LHCN-M2 (cell line): ENCODE measurements around the gene CCL25. TPM values are rescaled to one million over a fixed set of nuclear protein-coding genes. Genes with fewer than 3 reads are reported as not detected.
"Not testable (repeated sequence)": the region's sequence is repeated elsewhere in the genome, so short reads cannot be mapped to it uniquely, and the experiment has no call there.

Source experiments
- DNase-seq: peaks from one replicate; pipeline ENCODE4 v3.0.0-alpha.2; 2012; ENCODE audit warnings: low read depth
- polyA plus RNA-seq: library from polyadenylated mRNA; unstranded; fragments of >200 nt; gene quantifications from one replicate; pipeline ENCODE4 v1.2.1, GENCODE V29; 2012; ENCODE audit warnings: missing spikeins
- total RNA-seq: library from RNA; depleted of rRNA; stranded (reverse); fragments of >200 nt; gene quantifications from 2 replicates; pipeline ENCODE4 v1.2.3, GENCODE V29; 2014; rRNA removed

The CCL25 gene
- total RNA-seq = not detected in 2 replicates
- not detected for polyA plus RNA-seq

DNA sequence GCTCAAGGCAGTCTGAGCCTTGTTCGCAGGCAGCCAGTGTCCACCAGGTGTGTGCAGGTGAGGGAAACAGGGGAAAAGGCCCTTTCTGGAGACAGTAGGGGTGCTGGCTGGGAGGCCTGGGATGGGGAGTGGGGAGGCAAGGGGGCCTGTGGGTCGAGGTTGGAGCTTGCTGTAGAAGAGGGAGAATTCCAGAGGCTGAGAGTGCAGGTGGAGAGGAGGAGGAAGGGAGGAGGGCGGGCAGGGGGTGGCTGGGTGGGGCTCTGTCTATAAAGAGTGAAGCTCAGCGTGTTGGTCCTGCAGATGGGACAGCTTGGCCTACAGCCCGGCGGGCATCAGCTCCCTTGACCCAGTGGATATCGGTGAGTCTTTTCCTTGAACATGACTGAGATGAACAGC lies at the start of gene CCL25:
CCL25 (plus strand) TSS at position 297 of the 396 bp plus-strand sequence. CDS start 290 bp downstream, outside the sequence.
- no peak for DNase-seq

- DNase-seq = no peak
These were observed 48.6 kb upstream of the CCL25 start for GRCh38 chr19:8004001-8004400.

GRCh38 chr19:8004723-8005513 lies 47.6 kb upstream of the CCL25 start:
- peak; percentile 34 for DNase-seq

DNA sequence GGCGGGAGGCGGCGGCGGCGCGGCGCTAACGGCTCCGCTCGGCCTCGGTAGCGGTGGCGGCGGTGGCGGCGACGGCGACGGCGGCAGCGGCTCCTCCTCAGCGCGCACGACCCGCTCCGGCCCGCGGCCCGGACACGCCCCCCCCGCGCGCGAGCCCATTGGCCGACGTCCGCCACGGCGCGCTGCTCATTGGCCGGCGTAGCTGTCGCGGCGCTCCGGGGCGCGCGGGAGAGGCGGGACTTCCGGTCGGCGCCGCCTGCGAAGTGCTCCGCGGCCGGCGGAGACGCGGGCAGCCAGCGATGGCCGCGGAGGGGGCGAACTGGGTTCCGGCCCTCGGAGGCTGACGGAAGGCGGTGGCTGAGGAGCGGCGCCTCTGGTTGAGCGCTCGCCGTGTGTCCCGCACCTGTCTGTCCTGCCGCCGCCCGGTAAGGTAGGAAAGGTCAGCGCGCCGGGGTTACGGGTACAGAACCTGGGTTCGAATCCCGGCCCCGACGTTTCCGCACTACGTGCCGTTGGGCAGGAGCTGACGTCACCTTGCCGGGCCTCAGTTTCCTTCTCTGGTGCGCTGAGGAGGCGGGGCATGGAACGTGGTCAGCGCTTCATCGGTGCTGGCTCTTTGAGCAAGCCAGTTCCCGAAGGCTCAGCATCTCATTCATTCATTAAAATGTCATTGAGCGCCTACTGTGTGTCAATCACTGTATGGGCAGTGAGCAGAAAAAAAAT lies 46.9 kb upstream of the CCL25 start, which contains the start of gene ELAVL1:
ELAVL1 (minus strand) TSS at position 108 of the 723 bp plus-strand sequence. CDS start 13,826 bp downstream, outside the sequence.
- peak; percentile 85 for DNase-seq

DNA sequence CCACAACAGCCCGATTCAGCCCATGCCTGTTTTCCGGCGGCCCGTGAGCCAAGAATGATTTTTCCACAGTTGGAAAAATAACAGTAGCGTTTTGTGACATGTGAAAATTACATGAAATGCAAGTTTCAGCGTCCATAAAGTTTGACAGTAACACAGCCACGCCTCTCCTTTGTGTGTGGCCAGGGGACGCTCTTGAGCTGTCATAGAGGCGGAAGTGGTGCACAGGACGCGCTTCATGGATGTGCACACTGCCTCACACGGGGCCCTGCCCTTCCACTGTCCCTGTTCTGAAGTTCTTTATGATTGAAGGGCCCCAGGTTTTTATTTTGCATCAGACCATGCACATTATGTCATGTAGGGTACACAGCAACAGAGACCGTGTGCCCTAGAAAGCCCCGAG lies 34.8 kb upstream of the CCL25 start:
- DNase-seq = no peak

GRCh38 chr19:8020681-8021080 lies 31.9 kb upstream of the CCL25 start:
- no peak for DNase-seq

- DNase-seq = no peak
These were observed 31.2 kb upstream of the CCL25 start for GRCh38 chr19:8021374-8021773.

GRCh38 chr19:8022275-8022674 lies 30.3 kb upstream of the CCL25 start:
- no peak for DNase-seq

DNA sequence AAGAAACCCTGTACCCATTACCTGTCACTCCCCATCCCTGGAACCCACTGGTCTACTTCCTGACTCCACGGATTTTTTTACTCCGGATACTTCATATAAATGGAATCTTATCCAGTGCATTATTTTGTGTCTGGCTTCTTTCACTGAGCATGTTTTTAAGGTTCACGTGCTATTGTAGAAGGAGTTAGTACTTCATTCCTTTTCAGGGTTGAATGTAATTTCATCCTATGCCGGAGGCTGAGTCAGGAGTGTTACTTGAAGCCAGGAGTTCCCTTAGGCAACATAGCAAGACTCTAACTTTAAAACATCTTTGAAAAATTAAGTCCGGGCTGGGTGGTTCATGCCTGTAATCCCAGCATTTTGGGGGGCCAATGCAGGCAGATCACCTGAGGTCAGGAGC lies 29.2 kb upstream of the CCL25 start:
- DNase-seq = no peak

DNA sequence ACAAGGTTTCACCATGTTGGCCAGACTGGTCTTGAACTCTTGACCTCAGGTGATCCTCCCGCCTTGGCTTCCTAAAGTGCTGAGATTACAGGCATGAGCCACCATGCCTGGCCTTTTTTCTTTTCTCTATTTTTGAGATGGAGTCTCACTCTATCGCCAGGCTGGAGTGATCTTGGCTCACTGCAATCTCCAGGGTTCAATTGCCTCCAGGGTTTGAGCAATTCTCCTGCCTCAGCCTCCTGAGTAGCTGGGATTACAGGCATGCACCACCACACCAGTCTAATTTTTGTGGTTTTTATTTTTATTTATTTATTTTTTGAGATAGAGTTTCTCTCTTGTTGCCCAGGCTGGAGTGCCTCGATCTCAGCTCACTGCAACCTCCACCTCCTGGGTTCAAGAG lies 28.3 kb upstream of the CCL25 start:
- DNase-seq = not testable (repeated sequence)

- no peak for DNase-seq
These were observed 27.2 kb upstream of the CCL25 start for GRCh38 chr19:8025316-8025715.

DNA sequence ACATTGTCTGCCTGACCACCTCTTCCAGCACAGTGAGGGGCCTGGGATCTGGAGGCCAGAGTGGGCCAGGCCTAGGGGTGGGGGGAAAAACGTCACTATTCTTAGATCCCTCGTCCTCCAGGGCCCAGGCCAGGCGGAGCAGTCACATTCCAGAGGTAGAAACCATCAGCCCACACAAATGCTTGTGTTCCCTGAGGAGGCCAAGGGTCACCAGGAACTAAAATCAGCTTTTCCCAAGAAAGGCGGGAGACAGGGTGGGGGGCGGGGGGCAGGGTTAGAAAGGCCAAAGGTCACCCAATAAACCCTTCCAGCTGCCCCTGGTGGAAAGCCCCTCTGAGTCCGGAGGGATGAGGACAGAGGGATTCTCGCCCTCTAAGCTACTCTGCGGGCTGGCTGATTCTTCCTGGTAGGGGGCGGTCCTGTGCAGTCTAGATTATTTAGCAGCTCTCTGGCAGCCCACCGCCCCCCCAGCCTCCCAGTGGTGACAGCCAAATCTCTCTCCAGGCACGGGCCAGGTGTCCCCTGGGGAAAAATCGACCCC lies 23.5 kb upstream of the CCL25 start:
- DNase-seq = peak; percentile 28

DNA sequence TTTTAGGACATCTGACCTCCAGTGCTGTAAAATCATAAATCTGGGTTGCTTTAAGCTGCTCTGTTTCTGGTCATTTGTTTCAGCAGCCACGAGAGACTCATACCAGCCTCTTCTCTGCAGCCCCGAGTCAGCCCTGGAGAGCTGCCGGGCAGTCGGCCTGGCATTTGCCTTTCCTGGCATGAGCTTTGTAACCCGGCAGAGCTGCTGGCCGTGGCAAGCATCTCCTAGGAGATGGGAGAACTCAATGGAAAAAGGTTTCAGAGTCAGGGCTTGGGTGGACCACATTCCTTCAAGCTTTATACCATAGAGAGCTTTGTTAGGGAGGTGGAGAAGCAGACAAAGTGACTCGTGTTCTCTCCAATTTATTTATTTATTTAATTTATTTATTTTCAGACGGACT lies 21.6 kb upstream of the CCL25 start:
- DNase-seq = no peak

DNA sequence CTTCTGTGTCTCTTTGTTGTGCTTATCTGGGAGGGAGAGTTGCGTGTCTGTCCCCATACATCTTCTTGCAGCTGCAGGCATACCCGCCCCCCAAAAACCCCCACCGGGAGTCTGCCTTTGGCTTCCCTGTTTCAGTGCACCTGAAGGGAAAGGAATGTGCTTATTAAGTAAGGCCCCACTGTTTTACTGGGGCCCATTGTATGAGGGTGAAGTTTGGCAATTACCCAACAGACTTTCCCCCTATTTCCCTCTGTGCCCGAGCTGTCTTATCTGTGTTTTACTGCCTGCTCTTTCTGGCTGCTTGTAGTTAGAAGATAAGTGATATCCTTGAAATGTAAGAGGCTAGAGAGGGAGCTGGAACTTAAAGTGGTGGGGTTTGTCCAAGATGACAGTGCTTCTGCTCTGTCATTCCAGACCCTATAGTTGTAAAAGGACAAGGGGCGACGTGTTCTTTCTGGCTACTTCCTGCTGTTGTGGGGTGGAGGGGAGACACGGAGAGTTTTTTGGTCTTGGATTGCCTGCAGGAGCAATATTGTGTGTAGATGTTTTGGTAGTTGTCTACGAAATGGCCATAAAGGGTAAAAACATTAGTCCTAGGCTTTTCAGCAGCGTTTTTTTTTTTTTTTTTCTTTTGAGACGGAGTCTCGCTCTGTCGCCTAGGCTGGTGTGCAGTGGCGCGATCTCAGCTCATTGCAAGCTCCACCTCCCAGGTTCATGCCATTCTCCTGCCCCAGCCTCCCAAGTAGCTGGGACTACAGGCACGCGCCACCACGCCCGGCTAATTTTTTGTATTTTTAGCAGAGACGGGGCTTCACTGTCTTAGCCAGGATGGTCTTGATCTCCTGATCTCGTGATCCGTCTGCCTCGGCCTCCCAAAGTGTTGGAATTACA lies 19.0 kb upstream of the CCL25 start:
- DNase-seq = not testable (repeated sequence)

DNA sequence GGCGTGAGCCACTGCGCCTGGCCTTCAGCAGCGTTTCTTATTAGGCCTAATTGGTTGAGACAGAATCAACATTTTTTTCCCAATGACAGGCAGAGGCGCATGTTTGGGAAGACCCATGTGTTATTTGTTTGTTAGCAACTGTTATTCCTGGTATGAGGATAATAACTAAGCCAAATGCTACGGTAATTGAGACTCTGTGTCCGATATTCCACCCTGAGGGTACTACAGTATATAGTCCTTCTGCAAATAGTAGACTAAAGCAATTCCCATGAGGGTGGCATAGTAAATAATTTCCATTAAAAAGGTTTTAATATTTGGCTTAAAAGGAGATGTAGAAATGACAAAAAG lies 18.4 kb upstream of the CCL25 start:
- no peak for DNase-seq

DNA sequence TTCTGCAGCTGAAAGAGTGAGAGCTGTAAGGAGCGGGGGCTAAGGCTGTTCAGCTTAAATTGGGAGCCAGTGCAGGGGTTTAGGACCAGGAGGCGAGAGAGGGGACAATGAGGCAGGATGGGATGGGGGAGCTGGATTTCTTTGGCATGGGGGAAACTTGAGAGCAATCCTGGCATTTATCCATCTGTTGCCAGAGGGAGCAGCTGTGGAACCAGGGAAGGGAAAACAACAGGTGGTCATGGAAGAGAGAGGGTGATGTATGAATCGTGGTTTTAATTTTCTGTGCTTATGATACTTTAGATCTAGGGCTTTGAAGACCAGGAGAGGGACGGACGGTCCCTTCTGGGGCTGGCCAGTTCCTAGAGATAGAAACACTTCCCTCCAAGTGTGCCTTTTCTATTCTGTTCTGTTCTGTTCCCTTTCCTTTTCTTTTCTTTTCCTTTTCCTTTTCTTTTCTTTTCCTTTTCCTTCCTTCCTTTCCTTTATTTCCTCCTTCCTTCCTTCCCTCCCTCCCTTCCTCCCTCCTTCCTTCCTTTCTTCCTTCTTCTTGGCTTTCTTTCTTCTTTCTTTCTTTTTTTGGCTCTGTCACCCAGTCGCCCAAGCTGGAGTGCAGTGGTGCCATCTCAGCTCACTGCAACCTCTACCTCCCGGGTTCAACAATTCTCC lies 16.0 kb upstream of the CCL25 start:
- DNase-seq = peak; percentile 92

DNA sequence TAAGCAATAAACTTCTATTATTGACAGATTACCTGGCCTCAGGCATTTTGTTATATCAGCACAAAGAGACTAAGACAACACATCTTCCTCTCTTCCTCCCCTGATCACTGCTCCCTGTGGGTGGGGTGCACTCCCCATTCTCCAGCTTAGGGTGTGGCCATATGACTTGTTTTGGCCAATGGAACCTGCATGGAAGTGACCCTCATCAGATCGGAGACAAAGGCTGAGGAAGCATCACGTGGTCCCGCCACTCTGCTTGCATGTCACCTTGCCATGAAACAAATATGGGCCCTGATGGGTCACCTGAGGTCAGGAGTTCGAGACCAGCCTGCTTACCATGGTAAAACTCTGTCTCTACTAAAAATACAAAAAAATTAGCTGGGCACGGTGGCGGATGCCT lies 13.7 kb upstream of the CCL25 start:
- no peak for DNase-seq

DNA sequence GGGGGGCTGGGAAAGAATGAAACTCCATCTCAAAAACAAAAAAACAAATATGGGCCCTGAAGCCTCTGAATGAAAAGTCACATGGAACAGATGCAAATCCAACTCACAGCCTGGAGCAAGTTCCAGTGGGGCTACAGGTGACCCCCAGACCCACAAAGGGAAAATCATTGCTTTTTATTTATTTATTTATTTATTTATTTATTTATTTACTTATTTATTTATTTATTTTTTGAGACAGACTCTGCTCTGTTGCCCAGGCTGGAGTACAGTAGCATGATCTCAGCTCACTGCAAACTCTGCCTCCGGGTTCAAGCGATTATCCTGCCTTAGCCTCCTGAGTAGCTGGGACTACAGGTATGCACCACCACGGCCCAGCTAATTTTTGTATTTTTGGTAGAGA lies 13.3 kb upstream of the CCL25 start:
- DNase-seq = no peak

- DNase-seq = no peak
These were observed 11.0 kb upstream of the CCL25 start for GRCh38 chr19:8041531-8041931.

- no peak for DNase-seq
These were observed 9.7 kb upstream of the CCL25 start for GRCh38 chr19:8042900-8043299.

GRCh38 chr19:8044018-8044417 lies 8.5 kb upstream of the CCL25 start:
- DNase-seq = no peak
